ENCODE measurements around the gene TRPV4.

DNA sequence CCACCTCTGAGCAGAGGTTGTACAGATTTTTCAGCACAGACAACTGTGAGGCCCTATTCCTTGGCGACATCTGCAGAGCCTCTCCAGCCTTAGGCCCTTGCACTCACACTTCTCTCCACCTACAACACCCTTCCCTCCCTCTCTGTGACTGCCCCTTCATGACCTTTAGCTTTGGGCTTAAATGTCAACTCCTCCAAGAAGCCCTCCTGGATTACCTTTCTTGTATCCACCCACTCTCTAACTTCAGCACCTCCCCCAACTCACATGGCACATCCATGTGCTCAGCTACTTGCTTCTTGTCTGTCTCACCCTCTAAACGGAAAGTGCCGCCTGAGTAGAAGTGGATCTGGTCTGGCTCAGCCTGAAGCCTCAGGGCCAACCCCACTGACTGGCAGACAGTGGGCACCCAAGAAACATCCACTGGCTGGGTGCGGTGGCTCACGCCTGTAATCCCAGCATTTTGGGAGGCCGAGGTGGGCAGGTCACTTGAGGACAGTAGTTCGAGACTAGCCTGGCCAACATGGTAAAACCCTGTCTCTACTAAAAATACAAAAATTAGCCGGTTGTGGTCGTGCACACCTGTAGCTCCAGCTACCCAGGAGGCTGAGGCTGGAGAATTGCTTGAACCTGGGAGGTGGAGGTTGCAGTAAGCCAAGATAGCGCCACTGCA, 22.1 kb downstream of the TRPV4 start:
- no peak for TF ChIP-seq POLR2A (IDR thresholded peaks at IDR 0.05)
- TF ChIP-seq, protein P1, sequence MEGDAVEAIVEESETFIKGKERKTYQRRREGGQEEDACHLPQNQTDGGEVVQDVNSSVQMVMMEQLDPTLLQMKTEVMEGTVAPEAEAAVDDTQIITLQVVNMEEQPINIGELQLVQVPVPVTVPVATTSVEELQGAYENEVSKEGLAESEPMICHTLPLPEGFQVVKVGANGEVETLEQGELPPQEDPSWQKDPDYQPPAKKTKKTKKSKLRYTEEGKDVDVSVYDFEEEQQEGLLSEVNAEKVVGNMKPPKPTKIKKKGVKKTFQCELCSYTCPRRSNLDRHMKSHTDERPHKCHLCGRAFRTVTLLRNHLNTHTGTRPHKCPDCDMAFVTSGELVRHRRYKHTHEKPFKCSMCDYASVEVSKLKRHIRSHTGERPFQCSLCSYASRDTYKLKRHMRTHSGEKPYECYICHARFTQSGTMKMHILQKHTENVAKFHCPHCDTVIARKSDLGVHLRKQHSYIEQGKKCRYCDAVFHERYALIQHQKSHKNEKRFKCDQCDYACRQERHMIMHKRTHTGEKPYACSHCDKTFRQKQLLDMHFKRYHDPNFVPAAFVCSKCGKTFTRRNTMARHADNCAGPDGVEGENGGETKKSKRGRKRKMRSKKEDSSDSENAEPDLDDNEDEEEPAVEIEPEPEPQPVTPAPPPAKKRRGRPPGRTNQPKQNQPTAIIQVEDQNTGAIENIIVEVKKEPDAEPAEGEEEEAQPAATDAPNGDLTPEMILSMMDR (IDR thresholded peaks at IDR 0.05): no peak

Data from esophagus squamous epithelium (tissue), 4 donors.